ENCODE results near the gene HSP90B1.

DNA sequence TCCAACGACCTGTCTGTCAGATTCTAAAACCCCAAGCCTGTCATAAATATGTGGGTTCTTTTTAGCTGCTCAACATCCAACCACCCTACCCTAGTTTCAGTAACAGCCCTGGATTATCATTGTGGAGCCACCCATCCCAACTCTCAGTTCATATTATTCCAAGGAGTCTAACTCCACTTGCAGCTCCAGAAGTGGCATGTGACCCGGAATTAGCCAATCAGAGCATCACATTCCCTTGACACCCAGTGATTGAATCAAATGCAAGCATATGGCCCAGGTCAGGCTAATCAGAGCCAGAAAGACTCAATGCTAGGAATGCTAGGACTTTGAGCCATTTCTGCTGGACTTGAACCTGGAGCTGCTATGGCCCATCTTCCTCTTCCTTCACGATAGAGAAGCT, 17.1 kb upstream of the HSP90B1 start:
- no peak for TF ChIP-seq EZH2 (IDR thresholded peaks at IDR 0.05; ENCODE audit: borderline replicate concordance, low read length)
- TF ChIP-seq, protein P1, sequence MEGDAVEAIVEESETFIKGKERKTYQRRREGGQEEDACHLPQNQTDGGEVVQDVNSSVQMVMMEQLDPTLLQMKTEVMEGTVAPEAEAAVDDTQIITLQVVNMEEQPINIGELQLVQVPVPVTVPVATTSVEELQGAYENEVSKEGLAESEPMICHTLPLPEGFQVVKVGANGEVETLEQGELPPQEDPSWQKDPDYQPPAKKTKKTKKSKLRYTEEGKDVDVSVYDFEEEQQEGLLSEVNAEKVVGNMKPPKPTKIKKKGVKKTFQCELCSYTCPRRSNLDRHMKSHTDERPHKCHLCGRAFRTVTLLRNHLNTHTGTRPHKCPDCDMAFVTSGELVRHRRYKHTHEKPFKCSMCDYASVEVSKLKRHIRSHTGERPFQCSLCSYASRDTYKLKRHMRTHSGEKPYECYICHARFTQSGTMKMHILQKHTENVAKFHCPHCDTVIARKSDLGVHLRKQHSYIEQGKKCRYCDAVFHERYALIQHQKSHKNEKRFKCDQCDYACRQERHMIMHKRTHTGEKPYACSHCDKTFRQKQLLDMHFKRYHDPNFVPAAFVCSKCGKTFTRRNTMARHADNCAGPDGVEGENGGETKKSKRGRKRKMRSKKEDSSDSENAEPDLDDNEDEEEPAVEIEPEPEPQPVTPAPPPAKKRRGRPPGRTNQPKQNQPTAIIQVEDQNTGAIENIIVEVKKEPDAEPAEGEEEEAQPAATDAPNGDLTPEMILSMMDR (IDR thresholded peaks at IDR 0.05; ENCODE audit: low read length): no peak

Data from OCI-LY1 (cell line).